Measurements from ENCODE around the gene INSR. TPM values are rescaled to one million over a fixed set of nuclear protein-coding genes. Genes with fewer than 3 reads are reported as not detected.

The INSR gene
- total RNA-seq, 3 donors from 2014 or later (not counting 1 experiment from before 2014, with no cell fraction given) = 0.50 to 4.9 (median 2.0) TPM

DNA sequence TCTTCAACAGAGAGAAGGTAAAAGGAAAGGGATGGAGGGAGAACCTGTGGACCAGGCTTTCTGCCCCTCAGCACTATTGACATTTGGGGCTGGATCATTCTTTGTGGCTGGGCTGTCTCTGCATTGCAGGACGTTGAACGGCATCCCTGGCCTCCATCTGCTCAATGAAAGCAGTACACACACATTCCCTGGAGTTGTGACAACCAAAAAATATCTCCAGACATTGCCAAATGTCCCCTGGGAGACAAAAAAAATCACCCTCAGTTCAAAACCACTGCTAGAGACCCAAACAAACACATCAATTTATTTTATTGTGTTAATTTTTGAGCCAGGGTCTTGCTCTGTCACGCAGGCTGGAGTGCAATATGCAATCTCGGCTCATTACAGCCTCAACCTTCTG lies 43.3 kb downstream of the INSR start:
- DNase-seq (no peak), ATAC-seq (no peak)
- no peaks in the 10 kb centered on the region for H3K4me1 ChIP-seq (ENCODE audit: control insufficient read depth, insufficient read depth, low read length)
- WGBS (ENCODE audit: insufficient coverage) = 72% methylated on average over 4 of the region's 4 CpGs
- H3K27me3 ChIP-seq (ENCODE audit: control insufficient read depth, insufficient read depth, low read length) = no peaks in the 10 kb centered on the region
- Mint-ChIP-seq H3K27ac (no peak overlapping the region), H3K27me3 (ENCODE audit: low read depth in 2 of 2) (peaks cover 0 to 3% of the 10 kb centered on the region in 2 donors), H3K4me3 (no peak overlapping the region), H3K9me3 (no peaks in the 10 kb centered on the region), H3K4me1 (no peaks in the 10 kb centered on the region), H3K36me3 (no peaks in the 10 kb centered on the region)
- H3K27ac ChIP-seq (ENCODE audit: low read length) = no peak overlapping the region
- H3K36me3 ChIP-seq (ENCODE audit: control insufficient read depth, insufficient read depth, low read length) = no peaks in the 10 kb centered on the region
- TF ChIP-seq, protein P1, sequence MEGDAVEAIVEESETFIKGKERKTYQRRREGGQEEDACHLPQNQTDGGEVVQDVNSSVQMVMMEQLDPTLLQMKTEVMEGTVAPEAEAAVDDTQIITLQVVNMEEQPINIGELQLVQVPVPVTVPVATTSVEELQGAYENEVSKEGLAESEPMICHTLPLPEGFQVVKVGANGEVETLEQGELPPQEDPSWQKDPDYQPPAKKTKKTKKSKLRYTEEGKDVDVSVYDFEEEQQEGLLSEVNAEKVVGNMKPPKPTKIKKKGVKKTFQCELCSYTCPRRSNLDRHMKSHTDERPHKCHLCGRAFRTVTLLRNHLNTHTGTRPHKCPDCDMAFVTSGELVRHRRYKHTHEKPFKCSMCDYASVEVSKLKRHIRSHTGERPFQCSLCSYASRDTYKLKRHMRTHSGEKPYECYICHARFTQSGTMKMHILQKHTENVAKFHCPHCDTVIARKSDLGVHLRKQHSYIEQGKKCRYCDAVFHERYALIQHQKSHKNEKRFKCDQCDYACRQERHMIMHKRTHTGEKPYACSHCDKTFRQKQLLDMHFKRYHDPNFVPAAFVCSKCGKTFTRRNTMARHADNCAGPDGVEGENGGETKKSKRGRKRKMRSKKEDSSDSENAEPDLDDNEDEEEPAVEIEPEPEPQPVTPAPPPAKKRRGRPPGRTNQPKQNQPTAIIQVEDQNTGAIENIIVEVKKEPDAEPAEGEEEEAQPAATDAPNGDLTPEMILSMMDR (IDR thresholded peaks at IDR 0.05) = no peak
- H3K4me3 ChIP-seq (ENCODE audit: low read length) = no peak overlapping the region
- no peaks in the 10 kb centered on the region for H3K9me3 ChIP-seq (ENCODE audit: control insufficient read depth, insufficient read depth, low read length)
- intact Hi-C loops (cut with micrococcal nuclease) = no loop called here

DNA sequence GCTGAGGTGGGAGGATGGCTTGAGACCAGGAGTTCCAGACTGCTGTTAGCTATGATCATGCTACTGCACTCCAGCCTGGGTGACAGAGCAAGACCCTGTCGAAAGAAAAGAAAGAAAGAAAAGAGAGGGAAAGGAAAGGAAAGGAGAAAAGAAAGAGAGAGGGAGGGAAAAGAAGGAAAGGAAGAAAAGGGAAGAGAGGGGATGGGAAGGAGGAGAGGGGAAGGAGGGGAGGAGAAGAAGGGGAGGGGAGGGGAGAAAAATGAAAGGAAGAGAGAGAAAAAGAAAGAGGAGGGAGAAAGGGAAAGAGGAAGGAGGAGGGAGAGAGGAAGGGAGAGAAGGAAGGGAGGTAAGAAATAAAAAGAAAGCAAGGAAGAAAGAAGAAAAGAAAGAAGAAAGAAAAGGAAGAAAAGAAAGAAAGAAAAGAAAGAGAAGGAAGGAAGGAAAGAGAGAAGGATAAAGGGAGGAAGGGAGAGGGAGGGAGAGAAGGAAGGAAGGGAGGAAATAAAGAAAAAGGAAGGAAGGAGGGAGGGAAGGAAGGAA lies 44.1 kb downstream of the INSR start:
- Histone ChIP-seq H3K9me3 (ENCODE audit: control insufficient read depth, insufficient read depth, low read length) (no peaks in the 10 kb centered on the region), H3K4me1 (ENCODE audit: control insufficient read depth, insufficient read depth, low read length) (no peaks in the 10 kb centered on the region), H3K4me3 (ENCODE audit: low read length) (no peak overlapping the region), H3K27me3 (ENCODE audit: control insufficient read depth, insufficient read depth, low read length) (no peaks in the 10 kb centered on the region), H3K27ac (ENCODE audit: low read length) (no peak overlapping the region), H3K36me3 (ENCODE audit: control insufficient read depth, insufficient read depth, low read length) (no peaks in the 10 kb centered on the region)
- Mint-ChIP-seq H3K27me3 (ENCODE audit: low read depth in 2 of 2) (peaks cover 0 to 3% of the 10 kb centered on the region in 2 donors), H3K9me3 (no peaks in the 10 kb centered on the region), H3K27ac (no peak overlapping the region), H3K4me3 (no peak overlapping the region), H3K36me3 (no peaks in the 10 kb centered on the region), H3K4me1 (no peaks in the 10 kb centered on the region)
- ATAC-seq (no peak), DNase-seq (no peak)
- TF ChIP-seq, protein P1 (IDR thresholded peaks at IDR 0.05) = no peak
- WGBS (ENCODE audit: insufficient coverage) = 81% methylated on average over 1 of the region's 1 CpG
- intact Hi-C loops (cut with micrococcal nuclease) = no loop called here

DNA sequence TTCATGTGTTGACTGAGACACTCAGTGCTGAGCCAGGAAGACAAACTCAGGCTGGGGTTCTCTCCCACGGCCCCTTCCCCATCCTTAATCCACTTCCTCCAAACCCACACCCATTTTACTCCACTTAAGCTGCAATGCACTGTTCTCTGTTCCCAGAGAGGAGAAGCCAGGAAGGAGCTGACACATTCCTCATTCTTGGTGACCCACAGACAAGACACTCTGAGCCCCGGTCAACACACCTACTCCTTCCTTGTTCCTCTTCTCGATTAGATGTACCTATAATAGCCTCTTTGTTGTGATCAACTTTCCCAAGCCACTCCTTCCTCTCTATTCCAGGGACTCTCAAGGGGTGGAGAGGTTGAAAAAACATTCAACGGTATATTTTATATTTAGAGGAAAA lies 47.1 kb downstream of the INSR start:
- WGBS (ENCODE audit: insufficient coverage) = 94% methylated on average over 2 of the region's 4 CpGs
- Mint-ChIP-seq H3K9me3 (no peaks in the 10 kb centered on the region), H3K27ac (no peak overlapping the region), H3K36me3 (no peaks in the 10 kb centered on the region), H3K4me1 (no peaks in the 10 kb centered on the region), H3K27me3 (ENCODE audit: low read depth in 2 of 2) (peaks cover 0 to 3% of the 10 kb centered on the region in 2 donors), H3K4me3 (no peak overlapping the region)
- no peak overlapping the region for H3K4me3 ChIP-seq (ENCODE audit: low read length)
- no peaks in the 10 kb centered on the region for H3K27me3 ChIP-seq (ENCODE audit: control insufficient read depth, insufficient read depth, low read length)
- DNase-seq = no peak
- no peak for ATAC-seq
- no peak overlapping the region for H3K27ac ChIP-seq (ENCODE audit: low read length)
- TF ChIP-seq, protein P1 (IDR thresholded peaks at IDR 0.05) = no peak
- intact Hi-C loops (cut with micrococcal nuclease) = no loop called here
- no peaks in the 10 kb centered on the region for H3K9me3 ChIP-seq (ENCODE audit: control insufficient read depth, insufficient read depth, low read length)
- H3K36me3 ChIP-seq (ENCODE audit: control insufficient read depth, insufficient read depth, low read length) = no peaks in the 10 kb centered on the region
- H3K4me1 ChIP-seq (ENCODE audit: control insufficient read depth, insufficient read depth, low read length) = no peaks in the 10 kb centered on the region

DNA sequence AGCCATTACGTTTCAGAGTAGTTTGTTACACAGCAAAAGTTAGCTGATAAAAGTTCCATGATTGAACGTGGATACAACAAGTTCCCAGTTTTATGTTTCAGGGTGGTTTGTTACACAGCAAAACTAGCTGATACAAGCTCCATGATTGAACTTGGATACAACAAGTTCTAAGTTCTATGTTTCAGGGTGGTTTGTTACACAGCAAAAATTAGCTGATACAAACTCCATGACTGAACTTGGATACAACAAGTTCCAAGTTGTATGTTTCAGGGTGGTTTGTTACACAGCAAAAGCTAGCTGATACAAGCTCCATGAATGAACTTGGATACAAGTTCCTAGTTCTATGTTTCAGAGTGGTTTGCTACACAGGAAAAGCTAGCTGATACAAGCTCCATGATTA lies 47.6 kb downstream of the INSR start:
- Mint-ChIP-seq H3K9me3 (no peaks in the 10 kb centered on the region), H3K36me3 (no peaks in the 10 kb centered on the region), H3K27ac (no peak overlapping the region), H3K27me3 (ENCODE audit: low read depth in 2 of 2) (peaks cover 0 to 3% of the 10 kb centered on the region in 2 donors), H3K4me3 (no peak overlapping the region), H3K4me1 (no peaks in the 10 kb centered on the region)
- no peaks in the 10 kb centered on the region for H3K9me3 ChIP-seq (ENCODE audit: control insufficient read depth, insufficient read depth, low read length)
- TF ChIP-seq, protein P1 (IDR thresholded peaks at IDR 0.05) = no peak
- H3K4me1 ChIP-seq (ENCODE audit: control insufficient read depth, insufficient read depth, low read length) = no peaks in the 10 kb centered on the region
- no peaks in the 10 kb centered on the region for H3K36me3 ChIP-seq (ENCODE audit: control insufficient read depth, insufficient read depth, low read length)
- WGBS (ENCODE audit: insufficient coverage) = 91% methylated on average over 2 of the region's 2 CpGs
- H3K4me3 ChIP-seq (ENCODE audit: low read length) = no peak overlapping the region
- H3K27me3 ChIP-seq (ENCODE audit: control insufficient read depth, insufficient read depth, low read length) = no peaks in the 10 kb centered on the region
- ATAC-seq = no peak
- no peak for DNase-seq
- no peak overlapping the region for H3K27ac ChIP-seq (ENCODE audit: low read length)
- intact Hi-C loops (cut with micrococcal nuclease) = no loop called here

All from natural killer cell (primary cell).